Activated CD8-positive, alpha-beta memory T cell treated with anti-CD3 and anti-CD28 coated beads, Interleukin-2, amount 50 U/mL, for 48 hours (primary cell): ENCODE measurements around the gene EHMT1.

Experiments
- DNase-seq: peaks from one replicate; pipeline ENCODE4 v3.0.0-alpha.2; 2020

EHMT1 gene

DNA sequence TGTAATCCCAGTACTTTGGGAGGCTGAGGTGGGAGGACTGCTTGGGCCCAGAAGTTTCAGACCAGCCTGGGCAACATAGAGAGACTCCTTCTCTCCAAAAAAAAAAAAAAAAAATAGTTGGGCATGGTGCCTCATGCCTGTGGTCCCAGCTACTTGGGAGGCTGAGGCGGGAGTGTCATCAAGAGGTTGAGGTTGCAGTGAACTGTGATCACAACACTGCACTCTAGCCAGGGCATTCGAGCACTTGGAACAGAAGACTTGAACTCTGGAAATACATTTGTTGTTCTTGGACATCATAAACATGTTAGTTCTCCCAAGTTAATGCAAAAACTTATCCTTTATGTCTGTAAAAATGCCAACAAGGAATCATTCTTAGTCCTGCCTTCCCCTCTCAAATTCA is 29.6 kb downstream of the EHMT1 start:
- DNase-seq = no peak

DNA sequence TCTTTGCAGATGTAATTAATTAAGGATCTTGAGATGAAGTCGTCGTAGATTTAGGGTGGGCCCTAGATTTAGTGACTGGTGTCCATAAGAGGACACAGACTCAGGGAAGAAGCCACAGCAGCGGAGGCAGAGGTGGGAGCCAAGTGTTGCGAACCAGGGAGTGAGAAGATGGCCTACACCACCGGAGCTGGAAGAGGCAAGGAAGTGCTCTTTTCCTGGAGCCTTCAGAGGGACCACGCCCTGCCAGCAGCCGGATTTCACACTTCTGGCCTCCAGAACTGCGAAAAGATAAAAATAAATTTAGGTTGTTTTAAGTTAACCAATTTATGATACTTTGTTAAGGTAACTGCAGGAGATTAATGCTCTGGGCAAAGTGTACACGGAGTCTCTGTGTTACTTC is 30.7 kb downstream of the EHMT1 start:
- no peak for DNase-seq

DNA sequence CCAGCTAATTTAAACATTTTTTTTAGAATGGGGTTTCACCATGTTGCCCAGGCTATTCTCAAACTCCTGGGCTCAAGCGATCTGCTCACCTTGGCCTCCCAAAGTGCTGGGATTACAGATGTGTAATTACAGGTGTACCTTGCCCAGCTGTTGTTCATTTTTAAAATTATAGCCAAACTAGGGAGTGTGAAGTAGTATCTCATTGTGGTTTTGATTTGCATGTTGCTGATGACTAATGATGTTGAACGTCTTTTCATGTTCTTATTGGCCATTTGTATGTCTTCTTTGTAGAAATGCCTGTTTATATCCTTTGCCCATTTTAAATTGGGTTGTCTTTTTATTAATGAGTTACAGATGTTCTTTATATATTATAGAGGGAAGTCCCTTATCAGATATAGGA is 31.5 kb downstream of the EHMT1 start:
- no peak for DNase-seq

DNA sequence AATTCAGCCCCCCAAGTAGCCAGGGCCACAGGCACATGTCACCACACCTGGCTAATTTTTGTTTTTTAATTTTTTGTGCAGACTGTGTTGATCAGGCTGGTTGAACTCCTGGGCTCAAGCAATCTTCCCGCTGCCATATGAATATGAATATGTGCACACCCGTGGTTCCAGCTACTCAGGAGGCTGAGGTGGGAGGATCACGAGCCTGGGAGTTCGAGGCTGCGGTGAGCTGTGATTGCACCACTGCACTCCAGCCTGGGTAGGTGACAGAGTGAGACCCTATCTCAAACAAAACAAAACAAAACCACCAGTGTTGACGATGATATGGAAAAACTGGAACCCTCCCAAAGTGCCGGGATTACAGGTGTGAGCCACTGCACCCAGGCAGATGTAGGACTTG is 32.0 kb downstream of the EHMT1 start:
- no peak for DNase-seq

DNA sequence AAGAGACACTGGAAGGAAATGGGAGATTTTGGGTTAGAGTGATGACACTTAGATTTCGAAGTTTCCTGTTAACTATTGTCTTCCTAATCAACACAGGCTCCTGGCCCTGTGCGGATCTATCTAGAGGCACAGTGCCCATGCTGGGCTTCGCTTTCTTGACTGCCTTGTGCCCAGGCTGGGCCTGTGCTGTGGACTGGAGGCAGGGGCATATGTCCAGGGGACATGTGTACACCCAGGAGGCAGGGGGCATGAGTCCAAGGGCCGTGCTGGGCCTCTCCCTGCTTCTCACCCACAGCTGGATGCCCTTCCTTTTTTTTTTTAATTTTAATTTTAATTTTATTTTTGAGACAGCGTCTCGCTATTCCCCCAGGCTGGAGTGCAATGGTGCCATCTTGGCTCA is 37.6 kb downstream of the EHMT1 start:
- no peak for DNase-seq

DNA sequence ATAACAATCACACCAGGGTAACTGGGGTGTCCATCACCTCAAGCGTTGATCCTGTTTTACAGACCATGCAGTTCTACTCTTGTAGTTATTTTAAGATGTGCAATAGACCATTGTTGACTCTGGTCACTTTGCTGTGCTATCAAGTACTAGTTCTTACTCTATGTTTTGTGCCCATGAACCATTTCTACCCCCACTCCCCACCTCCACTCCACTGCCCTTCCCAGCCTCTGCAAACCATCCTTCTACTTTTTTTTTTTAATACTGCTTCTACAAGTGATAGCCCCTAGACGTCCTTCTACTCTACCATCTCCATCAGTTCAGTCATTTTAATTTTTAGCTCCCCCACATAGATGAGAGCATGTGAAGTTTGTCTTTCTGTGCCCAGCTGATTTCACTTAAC is 38.8 kb downstream of the EHMT1 start:
- no peak for DNase-seq

DNA sequence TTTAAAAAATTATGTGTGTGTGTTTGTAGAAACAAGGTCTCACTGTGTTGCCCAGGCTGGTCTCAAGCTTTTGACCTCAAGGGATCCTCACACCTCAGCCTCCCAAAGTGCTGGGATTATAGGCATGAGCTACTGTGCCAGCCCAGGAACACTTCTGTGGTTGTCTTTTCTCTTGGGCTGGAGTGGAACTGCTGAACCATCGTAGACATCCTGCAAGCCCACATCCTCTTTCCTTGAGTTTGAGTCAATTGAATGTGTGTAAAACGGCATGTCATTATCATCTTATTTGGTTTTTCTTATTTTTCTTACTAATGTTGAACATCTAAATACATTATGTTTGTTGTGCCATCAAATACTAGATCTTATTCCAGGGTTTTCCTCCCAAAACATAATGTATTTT is 40.0 kb downstream of the EHMT1 start:
- no peak for DNase-seq

DNA sequence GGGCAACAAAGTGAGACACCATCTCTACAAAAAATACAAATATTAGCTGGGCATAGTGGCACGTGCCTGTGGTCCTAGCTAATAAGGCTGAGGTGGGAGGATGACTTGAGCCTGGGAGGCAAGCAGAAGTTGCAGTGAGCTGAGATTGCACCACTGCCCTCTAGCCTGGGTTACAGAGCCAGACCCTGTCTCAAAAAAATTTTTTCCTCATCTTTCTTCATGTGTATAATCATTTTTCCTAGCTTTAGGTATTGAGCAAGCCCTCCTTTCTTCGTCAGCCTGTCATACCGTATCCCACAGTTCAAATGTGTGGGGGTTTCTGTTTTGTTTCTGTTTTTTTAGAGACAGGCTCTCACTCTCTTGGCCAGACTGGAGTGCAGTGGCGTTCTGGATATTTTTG is 41.3 kb downstream of the EHMT1 start:
- no peak for DNase-seq

DNA sequence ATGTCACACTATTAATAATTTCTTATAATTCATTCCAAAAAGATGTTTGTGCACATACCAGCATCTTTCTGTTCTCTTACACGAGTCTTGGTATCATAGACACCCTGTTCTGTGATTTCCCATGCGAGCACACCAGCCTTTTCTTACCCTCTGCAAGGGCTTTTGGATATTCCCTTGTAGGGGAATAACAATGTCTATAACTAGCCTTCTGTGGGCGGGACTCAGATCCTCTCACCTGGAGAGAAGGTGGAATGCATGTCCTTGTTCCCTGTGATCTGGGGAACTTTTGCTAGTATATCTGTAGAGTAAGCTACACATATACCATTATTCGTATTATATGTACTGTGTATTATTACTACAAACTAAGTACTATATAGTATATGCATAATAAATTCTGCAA is 44.8 kb downstream of the EHMT1 start:
- DNase-seq = no peak

DNA sequence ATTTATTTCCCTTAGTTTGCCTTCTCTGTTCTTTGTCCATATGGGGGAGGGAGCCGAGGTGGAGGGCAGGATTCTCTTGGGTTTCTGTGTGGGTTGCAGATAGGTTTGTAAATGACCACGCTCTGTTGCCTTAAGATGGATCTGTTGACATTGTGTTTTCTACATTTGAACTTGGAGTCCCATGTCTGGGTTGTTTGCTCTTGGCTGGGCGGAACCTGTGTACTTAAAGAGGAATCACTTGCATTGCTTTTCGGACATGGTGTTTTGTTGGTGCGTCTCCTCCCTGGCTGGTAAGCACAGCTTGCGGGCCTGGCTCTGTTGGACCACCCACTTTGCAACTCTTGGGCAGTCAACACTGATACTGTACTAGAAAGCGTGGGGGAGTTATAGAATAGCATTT is 45.9 kb downstream of the EHMT1 start:
- DNase-seq = no peak

DNA sequence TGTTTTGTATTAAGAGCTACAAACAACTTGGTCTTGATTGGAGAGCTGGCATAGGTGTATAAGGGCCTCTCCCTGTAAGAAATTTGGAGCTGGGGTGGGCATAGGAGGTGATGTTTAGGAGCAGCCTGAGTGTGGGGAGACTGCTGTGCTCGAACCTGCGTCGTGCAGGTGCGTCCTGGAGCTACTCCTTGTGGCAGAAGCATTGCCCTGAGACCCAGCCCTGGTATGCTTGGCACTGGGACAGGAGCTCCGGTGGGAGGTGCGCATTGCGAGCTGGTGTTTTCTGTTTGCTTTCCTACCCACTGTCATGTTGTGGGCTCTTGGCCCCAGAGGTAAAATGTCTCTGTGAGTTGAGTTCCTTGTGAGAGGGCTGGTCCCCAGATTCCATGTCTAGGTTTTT is 46.4 kb downstream of the EHMT1 start:
- DNase-seq = no peak

DNA sequence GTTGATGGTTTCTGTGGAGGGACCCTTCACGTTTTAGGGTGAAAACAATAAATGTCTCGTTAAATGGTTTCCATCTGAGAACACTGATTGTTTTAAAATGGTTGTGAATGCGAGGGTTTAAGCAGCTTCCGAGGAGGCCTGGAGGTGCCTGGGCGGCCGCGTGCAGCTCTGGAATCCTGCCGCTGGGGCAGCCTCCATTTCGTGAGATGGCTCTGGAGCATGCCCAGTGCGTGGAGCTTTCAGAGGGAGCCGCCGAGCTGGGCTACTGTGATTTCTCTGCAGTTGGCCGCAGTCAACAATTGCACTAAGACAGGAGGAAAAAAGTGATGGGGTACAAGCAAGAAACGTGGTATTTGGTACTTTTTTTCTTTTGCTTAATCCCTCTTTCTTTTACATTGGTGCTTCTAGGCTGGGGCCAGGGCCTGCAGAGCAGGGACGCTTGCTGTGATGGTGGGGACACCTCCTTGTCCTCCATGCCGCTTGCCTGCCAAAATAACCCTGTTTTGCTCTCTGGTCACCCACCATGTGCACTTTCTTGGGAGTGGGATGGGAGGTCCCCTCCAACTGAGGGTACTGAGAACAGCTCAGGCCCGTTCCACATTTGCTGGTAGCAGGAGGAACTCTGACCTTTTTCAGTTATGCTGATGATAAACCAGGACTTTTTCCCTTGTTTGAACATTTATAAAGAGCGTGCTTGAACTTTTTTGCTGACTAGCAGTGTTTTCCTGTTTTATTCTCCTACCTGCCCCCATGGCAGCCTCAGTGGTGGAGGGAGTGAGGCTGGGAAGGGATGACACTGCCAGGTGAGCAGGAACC is 47.1 kb downstream of the EHMT1 start:
- no peak for DNase-seq

DNA sequence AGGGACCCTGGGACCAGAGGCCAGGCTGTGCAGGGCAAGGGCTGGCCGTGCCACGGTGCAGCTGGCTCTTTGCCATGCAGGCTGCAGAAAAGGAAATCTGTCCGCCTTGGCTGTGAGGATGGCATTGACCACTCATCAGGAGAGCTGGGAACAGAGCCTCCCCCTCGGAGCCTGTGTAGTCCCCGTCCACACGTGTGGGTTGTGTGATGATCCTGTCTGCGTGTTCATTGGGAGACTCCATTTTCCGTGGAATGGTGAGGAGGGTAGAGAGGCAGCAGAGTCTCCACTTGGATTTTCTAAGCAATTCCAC is 47.7 kb downstream of the EHMT1 start:
- no peak for DNase-seq

DNA sequence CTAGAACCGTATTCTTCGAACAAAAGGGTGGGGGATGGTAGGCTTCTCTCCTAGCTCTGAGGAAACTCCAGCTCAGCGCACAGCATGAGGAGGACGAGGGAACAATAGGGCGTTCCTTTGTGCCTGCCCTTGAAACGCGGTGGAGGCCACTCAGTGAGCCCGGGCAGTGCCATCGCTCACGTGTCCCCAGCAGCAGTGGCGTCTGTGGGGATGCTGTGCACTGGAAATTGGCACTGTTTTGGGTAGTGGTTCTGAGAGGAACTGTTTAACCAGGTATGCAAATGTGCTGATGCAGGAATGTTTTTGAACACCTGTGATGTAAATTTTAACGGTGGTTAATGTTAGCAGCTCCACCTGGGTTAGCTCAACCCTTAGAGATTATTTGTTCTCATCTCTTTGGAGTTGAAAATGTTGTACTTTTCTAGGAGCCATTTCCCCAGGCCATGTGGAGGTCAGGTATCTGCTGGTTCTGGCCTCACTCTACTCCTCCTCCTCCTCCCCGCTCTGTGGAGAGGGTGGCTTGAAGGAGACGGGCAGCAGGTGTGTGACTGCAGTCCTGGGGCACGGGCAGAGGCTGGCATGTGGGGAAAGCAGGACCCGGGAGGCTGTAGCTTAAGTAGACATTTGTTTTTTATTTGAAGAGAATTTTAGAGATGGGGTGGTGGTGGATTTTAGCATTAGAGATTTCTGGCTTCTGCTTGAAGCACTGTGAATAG is 48.3 kb downstream of the EHMT1 start:
- no peak for DNase-seq

DNA sequence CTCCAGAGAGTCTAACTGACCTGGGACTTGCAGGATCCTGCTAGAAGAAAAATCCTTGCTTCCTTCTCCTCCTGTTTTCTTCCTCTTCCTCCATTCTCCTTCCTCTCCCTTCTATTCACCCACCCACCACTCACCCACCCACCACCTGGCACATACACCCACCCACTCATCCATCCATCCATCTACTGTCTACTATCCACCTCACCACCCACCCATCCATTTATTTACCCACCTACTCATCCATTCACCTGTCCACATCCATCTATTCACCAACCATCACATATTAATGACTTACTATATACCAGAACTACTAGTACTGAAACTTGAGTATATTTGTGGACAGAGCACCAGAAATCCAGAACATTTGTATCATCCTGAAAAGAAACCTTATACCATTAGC is 49.4 kb downstream of the EHMT1 start:
- DNase-seq = no peak

DNA sequence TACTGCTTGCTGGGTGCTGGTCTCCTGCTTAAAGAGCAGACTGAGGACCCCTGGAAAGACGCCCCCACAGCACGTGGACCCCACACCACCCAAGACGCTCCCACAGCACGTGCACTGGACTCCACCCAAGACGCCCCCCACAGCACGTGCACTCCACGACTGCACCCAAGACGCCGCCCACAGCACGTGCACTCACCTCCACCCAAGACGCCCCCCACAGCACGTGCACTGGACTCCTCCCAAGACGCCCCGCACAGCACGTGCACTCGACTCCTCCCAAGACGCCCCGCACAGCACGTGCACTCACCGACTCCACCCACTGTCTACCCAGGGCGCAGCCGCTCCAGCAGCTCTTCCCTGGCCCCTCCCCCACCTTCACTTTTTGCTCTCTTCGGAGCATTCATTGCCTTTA is 50.5 kb downstream of the EHMT1 start:
- DNase-seq = no peak

DNA sequence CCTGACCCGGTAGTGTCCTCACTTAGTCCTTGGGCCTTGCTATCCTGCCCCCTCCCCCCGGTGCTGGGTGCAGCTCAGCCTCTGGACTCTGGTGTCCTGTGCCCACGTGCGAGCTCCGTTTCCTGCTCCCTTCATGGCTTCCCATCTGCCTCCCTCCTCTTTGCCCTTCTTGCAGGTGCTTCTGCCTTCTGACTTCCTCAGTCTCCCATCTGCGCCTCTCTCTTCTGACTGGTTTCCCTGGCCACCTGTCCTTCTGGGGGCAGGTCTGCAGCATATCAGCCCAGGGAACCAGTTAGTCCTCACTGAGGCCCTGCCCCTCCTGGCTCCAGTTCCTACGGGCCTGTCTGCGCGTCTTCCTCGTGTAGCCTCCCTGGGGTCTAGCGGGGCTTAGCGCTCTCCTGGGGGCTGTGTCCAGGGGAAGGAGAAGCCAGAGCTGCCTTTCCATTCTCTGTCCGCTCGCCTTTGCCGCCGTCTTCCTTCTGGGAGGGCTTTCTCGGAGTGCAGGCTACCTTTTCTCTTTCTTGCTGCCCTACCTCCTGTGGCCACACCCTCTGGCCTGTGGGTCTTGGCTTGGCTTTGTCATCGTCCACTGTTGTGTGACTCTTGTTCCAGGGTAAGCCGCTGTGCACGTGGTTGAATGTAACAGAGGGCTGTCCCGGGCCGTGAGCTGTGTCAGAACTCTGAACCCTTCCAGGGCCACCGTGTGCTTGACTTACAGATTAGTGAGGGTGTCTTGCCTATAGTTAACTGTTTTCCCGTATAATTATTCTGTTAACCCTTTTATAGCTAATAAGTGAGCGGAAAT is 51.8 kb downstream of the EHMT1 start:
- DNase-seq = no peak

DNA sequence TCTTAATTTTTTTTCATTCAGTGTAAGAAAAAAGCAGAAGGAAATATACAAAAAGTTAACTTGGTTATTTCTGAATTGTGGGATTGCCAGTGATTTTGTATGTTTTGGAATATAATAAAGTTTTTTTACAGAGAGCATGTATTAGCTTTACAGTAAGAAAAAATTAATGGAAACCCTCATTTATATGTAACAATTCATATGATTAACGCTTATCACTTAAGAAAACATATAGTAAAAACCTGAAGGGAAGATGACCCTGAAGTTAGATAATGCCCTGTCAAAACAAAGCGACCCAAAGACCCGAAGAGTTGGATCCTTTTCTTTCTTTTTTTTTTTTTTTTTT is 52.4 kb downstream of the EHMT1 start:
- no peak for DNase-seq

DNA sequence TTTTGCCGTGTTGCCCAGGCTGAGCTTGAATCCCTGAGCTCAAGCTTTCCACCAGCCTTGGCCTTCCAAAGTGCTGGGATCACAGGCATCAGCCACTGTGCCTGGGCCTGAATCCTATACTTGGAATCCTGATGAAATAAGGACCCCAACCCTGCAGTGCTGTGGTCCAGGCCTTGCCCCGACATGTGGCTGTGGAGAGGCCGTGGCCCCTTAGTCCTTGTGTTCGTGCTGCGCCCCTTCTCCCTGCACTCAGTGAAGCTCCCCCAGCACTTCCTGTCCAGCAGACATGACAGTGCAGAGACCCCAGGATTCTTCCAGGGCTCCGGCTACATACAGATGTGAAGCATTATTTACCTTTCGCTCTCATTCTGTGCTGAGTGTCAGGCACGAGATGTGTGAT is 52.9 kb downstream of the EHMT1 start:
- DNase-seq = no peak

DNA sequence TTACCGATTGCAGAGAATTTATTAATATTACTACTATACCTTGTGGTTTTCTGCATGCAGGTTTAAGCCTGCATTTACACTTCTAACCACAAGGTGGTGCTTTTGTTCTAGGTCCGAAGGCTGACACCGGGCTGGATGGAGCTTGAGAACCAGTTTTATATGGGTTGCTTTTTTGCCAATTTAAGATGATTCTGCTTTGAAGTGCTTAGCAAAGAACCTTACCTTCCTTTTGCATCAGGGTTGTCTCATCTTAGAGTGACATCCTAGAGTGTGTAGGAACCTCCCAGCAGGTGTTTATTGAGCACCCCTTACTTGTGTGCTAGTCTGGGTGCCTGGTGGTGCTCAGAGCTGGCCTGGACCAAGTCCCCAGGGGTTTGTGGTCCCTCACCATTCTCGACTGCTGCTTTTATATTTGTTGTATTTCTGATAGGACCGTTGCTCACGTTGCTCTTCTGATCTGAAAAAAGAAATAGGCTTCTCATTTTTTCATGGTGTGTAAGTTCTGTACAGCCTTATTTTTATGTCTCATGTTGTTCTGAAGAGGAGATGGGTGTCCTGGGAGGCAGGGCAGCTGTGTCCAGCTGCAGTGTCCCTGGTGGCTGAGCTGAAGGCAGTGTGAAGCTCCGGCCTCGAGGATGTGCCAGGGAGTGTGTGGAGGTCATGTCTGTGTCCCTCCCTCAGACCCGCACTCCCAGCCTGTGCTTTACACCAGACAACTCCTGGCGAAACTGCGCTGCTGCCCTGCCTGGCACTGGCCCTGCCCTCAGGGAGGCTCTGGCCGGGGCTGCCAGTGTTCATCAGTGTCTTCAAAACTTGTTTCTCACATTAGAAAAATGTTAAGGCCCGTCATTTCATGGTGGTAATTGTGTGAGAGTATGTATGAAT is 54.3 kb downstream of the EHMT1 start:
- DNase-seq = no peak

DNA sequence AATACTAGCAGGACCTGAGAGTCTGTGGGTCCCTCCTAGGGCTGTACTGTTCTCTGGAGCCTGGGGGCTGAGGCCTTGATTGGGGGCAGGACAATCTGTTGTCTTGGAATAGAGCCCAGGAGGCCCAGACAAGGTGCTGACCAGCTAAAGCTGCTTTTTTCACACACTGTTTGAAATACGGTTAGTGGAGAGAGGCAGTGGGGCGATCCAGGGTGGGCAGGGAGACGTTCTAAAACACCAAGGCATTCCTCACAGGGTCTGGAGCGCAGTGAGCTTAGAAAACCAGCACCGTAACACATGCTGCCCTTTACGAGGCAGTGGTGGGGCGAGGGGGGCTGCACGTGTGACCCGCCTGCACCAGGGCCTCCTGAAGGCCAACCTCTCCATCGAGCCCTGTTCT is 55.1 kb downstream of the EHMT1 start:
- no peak for DNase-seq

DNA sequence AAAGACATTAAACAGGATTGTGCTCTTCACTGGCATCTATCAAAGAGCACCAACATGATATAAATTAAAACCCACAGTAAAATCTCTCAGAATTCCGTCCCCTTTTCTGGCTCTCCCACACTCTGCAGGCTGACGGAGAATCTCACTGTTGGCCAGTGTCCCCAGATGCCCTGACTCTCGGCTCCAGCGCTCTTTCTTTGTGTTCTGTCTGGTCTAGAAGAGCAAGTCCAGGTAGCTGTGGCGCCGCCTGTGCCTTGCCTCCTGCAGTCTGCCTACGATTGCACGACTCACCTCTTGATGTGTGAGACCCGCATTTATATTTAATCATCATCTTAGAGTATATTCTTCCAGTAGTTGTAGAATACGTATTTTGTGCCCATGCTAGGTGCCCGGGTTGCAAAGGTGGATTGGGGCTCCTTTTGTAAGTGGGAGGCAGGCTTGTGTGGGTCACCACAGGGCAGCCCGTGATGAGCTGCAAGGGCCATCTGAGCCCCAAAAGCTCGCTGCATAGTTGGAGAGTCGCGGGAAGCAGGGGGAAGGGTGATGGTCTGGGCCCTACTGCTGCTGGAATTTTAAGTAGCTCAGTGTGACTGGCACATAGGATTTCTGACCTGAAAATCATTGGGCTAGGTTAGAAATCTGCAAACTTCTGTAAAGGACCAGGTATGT is 55.6 kb downstream of the EHMT1 start:
- DNase-seq = no peak

DNA sequence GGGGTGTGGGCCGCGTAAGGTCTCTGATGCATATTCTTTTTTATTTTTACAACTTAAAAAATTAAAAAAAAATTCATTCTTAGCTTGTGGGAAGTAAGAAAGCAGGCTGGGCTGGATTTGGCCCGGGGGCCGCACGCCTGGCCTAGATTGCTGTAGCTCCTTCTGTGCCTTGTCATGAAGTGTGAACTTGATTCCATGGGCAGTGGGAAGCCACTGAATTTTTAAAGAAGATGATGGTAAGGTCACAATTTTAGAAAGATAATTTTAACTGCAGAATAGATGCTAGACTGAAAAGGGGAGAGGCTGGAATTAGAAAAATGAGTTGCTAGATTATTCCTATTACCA is 56.1 kb downstream of the EHMT1 start:
- DNase-seq = no peak
